ENCODE results near the gene TCEAL3.
A peak's percentile ranks its signal among the peaks of the same experiment; 100 is the strongest.
"Not testable (repeated sequence)": the region's sequence is repeated elsewhere in the genome, so short reads cannot be mapped to it uniquely, and the experiment has no call there.

Gene TCEAL3, protein sequence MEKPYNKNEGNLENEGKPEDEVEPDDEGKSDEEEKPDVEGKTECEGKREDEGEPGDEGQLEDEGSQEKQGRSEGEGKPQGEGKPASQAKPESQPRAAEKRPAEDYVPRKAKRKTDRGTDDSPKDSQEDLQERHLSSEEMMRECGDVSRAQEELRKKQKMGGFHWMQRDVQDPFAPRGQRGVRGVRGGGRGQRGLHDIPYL

GRCh38 chrX:103607364-103608305 lies at the start of gene TCEAL3:
Gene TCEAL3, plus strand, starts transcription at chrX:103607963. Its CDS starts 1,102 bp downstream, at chrX:103609065.
- peak; percentile 35 for DNase-seq

DNA sequence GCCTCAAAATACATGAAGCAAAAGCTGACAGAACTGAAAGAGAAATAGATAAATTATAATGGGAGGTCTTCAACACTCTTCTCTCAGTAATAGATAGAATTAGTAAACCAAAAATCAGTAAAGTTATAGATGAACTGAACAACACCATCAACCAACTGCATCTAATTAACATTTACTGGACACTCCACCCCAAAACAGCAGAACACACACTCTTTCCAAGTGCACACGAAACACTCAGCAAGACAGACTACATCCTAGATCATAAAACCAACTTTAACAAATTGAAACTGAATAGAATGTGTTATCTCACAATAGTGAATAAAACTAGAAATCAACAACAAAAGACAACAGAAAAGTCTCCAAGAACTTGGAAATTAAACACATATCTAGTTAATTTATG lies 47.5 kb upstream of the TCEAL3 start:
- DNase-seq = no peak

DNA sequence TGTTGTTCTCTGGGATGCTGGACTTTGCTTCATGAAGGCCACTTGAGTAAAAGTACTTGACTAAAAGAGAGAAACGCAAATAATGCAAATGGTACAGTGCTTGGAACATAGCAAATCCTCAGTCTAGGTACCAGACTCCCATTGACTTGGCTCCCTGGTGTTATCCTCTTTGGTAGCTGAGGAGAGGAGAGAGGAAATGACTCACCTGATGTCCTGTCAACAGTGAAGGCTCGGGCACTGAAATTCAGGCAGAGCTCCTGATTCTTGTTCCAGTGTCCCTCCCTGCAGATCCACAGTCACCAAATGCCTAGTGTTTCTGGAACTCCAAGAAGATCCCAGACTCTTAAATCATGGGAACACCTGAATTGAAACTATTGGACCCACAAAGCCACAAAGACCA lies 45.0 kb upstream of the TCEAL3 start:
- no peak for DNase-seq

DNA sequence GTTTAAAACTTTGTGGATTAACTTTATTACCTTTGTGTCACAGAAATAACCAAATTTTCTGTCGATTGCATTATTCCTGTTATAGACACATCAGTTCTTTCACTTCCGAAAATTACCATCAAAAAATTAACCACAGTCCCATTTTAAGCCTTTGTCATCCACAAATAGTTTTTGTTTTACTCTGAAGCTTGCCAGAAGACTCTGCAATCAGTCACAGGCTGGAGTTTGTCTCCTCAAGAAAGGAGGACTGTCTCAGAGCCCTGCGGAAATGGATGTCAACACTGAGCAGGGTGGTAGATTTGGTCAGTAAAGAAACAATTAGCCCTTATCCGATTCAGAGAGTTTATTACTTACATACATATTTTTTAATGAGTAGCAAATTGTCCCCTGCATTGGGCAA lies 42.6 kb upstream of the TCEAL3 start:
- no peak for DNase-seq

DNA sequence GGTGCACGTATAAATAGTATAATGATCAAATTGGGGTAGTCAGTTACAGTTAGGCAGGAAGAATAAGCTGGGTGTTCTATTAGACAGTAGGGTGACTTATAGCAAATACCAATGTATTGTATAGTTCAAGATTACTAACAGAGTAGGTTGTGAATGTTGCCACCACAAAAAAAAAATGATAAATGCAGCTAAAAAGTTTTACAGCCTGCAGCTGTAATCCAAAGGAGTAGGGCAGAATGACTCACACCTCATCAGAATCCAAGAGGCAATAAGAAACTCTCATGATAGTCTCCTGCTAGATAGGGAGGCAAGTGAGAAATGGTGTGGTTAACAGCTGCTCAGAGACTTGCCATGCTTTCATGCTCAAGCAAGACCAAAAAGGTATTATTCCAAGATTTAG lies 42.0 kb upstream of the TCEAL3 start:
- no peak for DNase-seq

DNA sequence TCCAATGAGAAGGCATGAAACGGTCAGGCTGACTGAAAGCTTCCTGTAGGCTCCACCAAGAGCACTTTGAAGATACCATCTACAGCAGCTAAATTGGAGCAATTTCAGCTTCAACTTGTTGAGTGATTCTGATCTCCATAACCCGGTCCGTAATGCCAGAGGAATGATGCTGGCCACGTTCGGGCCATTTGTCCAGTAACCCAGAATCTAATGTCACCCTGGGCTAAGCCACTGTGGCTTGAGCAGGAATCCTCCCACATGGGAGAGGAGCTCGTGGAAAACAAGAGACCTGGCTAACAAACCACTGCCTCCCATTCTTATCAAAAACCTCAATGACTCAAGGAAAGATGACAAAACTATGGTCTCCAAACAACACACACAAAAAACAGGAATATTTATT lies 36.6 kb upstream of the TCEAL3 start:
- DNase-seq = no peak

DNA sequence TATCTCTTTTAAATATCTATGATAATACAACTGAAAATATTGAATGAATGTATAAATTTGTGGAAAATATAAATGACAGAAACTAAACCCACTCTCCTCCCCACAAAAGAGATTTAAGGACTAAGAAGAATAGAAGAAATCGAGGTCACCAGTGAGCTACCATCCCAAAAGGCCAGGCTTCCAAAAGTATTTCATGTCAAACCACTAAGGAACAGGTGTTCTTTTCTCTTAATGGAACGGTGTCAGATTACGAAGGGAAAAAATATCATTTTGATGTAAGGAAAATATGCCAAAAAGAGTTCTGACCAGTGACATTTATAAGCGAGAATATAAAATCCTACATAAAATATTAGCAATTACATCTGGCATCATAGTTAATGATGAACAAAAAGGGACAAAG lies 36.0 kb upstream of the TCEAL3 start:
- no peak for DNase-seq

- DNase-seq = no peak
These were observed 34.6 kb upstream of the TCEAL3 start for GRCh38 chrX:103573202-103573601.

- DNase-seq = no peak
These were observed 23.2 kb upstream of the TCEAL3 start for GRCh38 chrX:103584596-103584995.

GRCh38 chrX:103585411-103586313 lies 22.1 kb upstream of the TCEAL3 start, which contains the start of gene TCEAL4:
Gene TCEAL4, plus strand, starts transcription at chrX:103585515. Its CDS starts 1,161 bp downstream, at chrX:103586676.
- peak; percentile 4 for DNase-seq

- no peak for DNase-seq
These were observed 21.5 kb upstream of the TCEAL3 start for GRCh38 chrX:103586314-103586646.

GRCh38 chrX:103586659-103587058 lies 21.1 kb upstream of the TCEAL3 start:
- DNase-seq = no peak

DNA sequence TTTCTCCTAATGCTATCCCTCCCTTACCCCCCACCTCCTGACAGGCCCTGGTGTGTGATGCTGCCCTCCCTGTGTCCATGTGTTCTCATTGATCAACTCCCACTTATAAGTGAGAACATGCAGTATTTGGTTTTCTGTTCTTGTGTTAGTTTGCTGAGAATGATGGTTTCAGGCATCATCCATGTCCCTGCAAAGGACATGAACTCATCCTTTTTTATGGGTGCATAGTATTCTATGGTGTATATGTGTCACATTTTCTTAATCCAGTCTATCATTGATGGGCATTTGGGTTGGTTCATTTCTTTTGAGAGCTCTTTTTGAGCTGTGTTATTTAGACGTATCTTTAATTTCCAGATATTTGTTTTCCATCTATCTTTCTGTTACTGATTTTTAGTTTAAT lies 15.5 kb upstream of the TCEAL3 start:
- not testable (repeated sequence) for DNase-seq

GRCh38 chrX:103595202-103595601 lies 12.6 kb upstream of the TCEAL3 start:
- not testable (repeated sequence) for DNase-seq

GRCh38 chrX:103608306-103608963 lies 672 bp downstream of the TCEAL3 start:
- DNase-seq = no peak

- no peak for DNase-seq
These were observed 2.5 kb downstream of the TCEAL3 start for GRCh38 chrX:103610282-103610681.

GRCh38 chrX:103613362-103613890 lies 5.7 kb downstream of the TCEAL3 start:
- DNase-seq = no peak

DNA sequence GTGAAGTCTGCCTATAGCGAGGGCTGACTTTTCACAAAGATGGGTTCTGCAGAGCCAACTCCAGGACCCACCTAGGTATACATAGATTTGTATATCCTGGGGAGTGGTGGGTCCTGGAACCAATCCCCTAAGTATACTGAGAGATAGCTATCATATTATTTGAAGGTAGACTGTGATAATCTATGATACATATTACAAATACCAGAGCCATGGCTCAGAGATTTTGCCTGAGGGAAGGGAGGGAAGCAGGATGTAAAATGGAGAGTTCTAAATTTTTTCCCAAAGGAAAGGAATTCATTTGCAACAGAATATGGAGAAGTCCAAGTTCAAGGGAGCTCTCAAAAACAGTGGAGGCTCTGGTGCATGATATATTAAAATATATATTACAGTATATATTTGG lies 7.2 kb downstream of the TCEAL3 start:
- DNase-seq = no peak

GRCh38 chrX:103615781-103616371 lies 8.1 kb downstream of the TCEAL3 start:
- DNase-seq = no peak

GRCh38 chrX:103616676-103617186 lies 9.0 kb downstream of the TCEAL3 start:
- DNase-seq = no peak

DNA sequence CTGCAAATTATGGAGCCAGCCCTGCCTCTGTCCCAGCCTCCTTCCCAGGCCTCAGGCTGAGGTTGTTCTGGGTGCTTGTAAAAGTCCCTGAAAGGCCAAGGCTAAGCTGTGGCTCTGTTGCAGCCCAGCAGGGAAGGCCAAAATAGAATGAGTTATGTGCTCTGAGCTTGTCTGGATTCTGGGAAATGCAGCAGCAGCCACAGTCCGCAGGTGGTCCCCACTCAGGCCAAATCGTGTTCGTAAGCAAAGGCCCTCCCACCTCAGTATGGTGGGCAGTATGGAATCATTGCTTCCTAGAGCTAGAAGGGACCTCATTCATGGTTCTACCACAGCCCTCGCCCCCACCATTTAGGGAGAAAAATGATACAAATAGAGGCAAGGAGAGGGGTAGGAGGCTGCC lies 16.3 kb downstream of the TCEAL3 start:
- no peak for DNase-seq

GRCh38 chrX:103626855-103627254 lies 19.1 kb downstream of the TCEAL3 start:
- no peak for DNase-seq
